Brain microvascular endothelial cell (primary cell): ENCODE data around the gene PLS3.

Source experiments
- DNase-seq: peaks from one replicate; pipeline ENCODE4 v3.0.0-alpha.2; 2020
- H3K27ac ChIP-seq: fragments of 250-450 bp; sonication (Bioruptor Pico); 2 replicates; pipeline ENCODE4 v1.5.1; 2020; ENCODE audit warnings: mild to moderate bottlenecking, moderate library complexity
- H3K27me3 ChIP-seq: fragments of 250-450 bp; sonication (Bioruptor Pico); replicated peaks from 2 replicates; pipeline ENCODE4 v1.5.1; 2020; ENCODE audit warnings: mild to moderate bottlenecking
- H3K36me3 ChIP-seq: fragments of 250-450 bp; sonication (Bioruptor Pico); replicated peaks from 2 replicates; pipeline ENCODE4 v1.5.1; 2020; ENCODE audit warnings: mild to moderate bottlenecking
- H3K4me3 ChIP-seq: 2 replicates; pipeline ENCODE4 v1.5.1; 2011; ENCODE audit warnings: low read depth, mild to moderate bottlenecking, control low read depth, low read length, moderate library complexity
- in situ Hi-C: cut with HindIII; loops from 2 replicates; pipeline ENCODE4 v1.10.0; 2017; ENCODE audit warnings: low sequenced_read_pairs, low pct_ligation_motif_present
- TF ChIP-seq, protein P1 (sequence below): IDR thresholded peaks from 2 replicates; pipeline ENCODE4 v1.5.1; 2011; ENCODE audit warnings: low read depth, mild to moderate bottlenecking, moderate library complexity, low read length, control low read depth, inconsistent platforms; ENCODE audit errors: missing control alignments

The PLS3 gene

DNA sequence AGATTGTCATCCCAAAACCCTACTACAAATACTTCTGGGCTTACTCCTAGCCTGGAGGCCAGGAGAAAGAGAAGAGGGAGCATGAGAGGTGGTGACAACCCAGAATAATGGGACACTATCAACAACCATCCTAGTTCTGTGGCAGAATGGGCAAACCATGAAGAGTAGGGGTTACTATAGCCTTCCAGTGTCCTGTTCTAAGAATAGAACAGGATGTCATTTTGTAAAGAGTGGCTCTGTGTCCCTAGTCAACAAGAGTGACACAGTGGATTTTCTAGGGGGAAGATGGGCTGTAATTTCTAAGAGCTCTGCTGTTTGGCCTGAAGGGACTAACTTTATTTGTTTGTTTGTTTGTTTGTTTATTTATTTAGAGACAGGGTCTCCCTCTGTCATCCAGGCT, 136.0 kb downstream of the PLS3 start:
- in situ Hi-C loops, result no loop called here
- no peak for DNase-seq
- Histone ChIP-seq H3K27ac (no peak overlapping the region), H3K27me3 (peaks cover 9% of the 10 kb centered on the region), H3K36me3 (no peaks in the 10 kb centered on the region), H3K4me3 (no peak overlapping the region)
- TF ChIP-seq, protein P1, sequence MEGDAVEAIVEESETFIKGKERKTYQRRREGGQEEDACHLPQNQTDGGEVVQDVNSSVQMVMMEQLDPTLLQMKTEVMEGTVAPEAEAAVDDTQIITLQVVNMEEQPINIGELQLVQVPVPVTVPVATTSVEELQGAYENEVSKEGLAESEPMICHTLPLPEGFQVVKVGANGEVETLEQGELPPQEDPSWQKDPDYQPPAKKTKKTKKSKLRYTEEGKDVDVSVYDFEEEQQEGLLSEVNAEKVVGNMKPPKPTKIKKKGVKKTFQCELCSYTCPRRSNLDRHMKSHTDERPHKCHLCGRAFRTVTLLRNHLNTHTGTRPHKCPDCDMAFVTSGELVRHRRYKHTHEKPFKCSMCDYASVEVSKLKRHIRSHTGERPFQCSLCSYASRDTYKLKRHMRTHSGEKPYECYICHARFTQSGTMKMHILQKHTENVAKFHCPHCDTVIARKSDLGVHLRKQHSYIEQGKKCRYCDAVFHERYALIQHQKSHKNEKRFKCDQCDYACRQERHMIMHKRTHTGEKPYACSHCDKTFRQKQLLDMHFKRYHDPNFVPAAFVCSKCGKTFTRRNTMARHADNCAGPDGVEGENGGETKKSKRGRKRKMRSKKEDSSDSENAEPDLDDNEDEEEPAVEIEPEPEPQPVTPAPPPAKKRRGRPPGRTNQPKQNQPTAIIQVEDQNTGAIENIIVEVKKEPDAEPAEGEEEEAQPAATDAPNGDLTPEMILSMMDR, result no peak

DNA sequence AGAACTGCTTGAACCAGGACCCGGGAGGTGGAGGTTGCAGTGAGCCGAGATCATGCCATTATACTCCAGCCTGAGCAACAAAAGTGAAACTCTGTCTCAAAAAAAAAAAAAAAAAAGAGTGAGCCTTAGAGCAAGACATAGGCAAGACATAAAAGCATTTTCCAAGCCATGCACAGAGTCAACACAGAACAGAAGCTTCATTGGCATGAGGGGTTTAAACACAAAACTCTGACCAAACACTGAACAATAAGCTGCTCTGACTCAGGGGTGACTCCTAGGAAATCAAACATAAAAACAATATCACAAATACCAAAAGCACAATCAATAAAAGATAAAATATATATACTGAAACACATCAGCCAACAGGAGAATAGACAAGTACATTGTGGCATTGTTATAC, 136.8 kb downstream of the PLS3 start:
- Histone ChIP-seq H3K36me3 (no peaks in the 10 kb centered on the region), H3K27me3 (peaks cover 9% of the 10 kb centered on the region), H3K4me3 (no peak overlapping the region), H3K27ac (no peak overlapping the region)
- DNase-seq, result no peak
- in situ Hi-C loops, result no loop called here
- TF ChIP-seq, protein P1, result no peak
